PFSK-1 (cell line): ENCODE results near the gene TSPAN4.

Source experiments
- FOXP2 ChIP-seq: optimal IDR thresholded peaks from 2 replicates; pipeline ENCODE3; 2011; ENCODE audit warnings: borderline replicate concordance, control low read depth, inconsistent platforms; ENCODE audit not compliant: insufficient read depth; ENCODE audit errors: extremely low read length, extremely low read depth
- POLR2AphosphoS5 ChIP-seq: IDR thresholded peaks from 2 replicates; pipeline ENCODE4 v1.6.1; 2012; ENCODE audit warnings: low read depth, mild to moderate bottlenecking, control low read depth, low read length, moderate library complexity
- TAF1 ChIP-seq: IDR thresholded peaks from 2 replicates; pipeline ENCODE4 v1.6.1; 2012; ENCODE audit warnings: low read length, control low read depth, borderline replicate concordance; ENCODE audit not compliant: insufficient read depth
- TF ChIP-seq, protein P1 (sequence below), 2 experiments: IDR thresholded peaks; 2 replicates each; pipeline versions ENCODE4 v1.6.1 to v1.8.0; 2011 to 2012; ENCODE audit warnings: low read depth in 2 of 2, low read length in 2 of 2, control low read depth in 1 of 2, inconsistent platforms in 1 of 2, mild to moderate bottlenecking in 1 of 2, moderate library complexity in 1 of 2; ENCODE audit not compliant: insufficient read depth in 1 of 2

DNA sequence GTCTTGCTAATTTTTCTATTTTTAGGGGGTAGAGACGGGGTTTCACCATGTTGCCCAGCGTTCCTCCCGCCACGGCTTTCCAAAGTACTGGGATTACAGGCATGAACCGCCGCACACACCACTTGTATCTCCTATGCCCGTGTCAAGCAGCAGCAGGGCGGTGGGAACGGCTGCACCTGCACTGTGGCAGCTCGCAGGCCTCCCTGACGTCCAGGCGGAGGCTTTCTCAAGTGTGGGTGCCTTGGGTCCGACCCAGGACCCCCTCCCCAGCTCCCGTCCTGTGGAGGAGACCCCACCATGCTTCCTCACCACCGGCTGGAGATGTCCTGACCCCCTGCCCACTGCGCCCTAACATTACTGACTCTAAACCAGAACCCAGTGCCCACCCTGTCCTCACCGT is 25.7 kb downstream of the TSPAN4 start:
- 0 out of 2 replicates have a peak, but pooled peaks have one; percentile 7 for TF ChIP-seq TAF1
- TF ChIP-seq, protein P1, sequence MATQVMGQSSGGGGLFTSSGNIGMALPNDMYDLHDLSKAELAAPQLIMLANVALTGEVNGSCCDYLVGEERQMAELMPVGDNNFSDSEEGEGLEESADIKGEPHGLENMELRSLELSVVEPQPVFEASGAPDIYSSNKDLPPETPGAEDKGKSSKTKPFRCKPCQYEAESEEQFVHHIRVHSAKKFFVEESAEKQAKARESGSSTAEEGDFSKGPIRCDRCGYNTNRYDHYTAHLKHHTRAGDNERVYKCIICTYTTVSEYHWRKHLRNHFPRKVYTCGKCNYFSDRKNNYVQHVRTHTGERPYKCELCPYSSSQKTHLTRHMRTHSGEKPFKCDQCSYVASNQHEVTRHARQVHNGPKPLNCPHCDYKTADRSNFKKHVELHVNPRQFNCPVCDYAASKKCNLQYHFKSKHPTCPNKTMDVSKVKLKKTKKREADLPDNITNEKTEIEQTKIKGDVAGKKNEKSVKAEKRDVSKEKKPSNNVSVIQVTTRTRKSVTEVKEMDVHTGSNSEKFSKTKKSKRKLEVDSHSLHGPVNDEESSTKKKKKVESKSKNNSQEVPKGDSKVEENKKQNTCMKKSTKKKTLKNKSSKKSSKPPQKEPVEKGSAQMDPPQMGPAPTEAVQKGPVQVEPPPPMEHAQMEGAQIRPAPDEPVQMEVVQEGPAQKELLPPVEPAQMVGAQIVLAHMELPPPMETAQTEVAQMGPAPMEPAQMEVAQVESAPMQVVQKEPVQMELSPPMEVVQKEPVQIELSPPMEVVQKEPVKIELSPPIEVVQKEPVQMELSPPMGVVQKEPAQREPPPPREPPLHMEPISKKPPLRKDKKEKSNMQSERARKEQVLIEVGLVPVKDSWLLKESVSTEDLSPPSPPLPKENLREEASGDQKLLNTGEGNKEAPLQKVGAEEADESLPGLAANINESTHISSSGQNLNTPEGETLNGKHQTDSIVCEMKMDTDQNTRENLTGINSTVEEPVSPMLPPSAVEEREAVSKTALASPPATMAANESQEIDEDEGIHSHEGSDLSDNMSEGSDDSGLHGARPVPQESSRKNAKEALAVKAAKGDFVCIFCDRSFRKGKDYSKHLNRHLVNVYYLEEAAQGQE (IDR thresholded peaks at IDR 0.05; ENCODE audit: insufficient read depth in 1 of 2, low read depth in 2 of 2, low read length in 2 of 2) = no peak
- no peak for TF ChIP-seq POLR2AphosphoS5
- no peak for TF ChIP-seq FOXP2
